GM18951 (cell line): ENCODE results near the gene TMCO5A.

Source experiments
- POLR2A ChIP-seq: IDR thresholded peaks from 4 replicates; pipeline ENCODE4 v1.6.1; 2011; ENCODE audit warnings: mild to moderate bottlenecking; ENCODE audit not compliant: insufficient read length, insufficient read depth; ENCODE audit errors: extremely low read depth
- in situ Hi-C: fragments of 300-500 bp; cut with MboI; formaldehyde crosslinking; loops from one replicate; pipeline ENCODE4 v1.12.0; 2022; ENCODE audit warnings: low sequenced_read_pairs, mixed read lengths, inconsistent platforms; ENCODE audit not compliant: unreplicated experiment

Gene TMCO5A

DNA sequence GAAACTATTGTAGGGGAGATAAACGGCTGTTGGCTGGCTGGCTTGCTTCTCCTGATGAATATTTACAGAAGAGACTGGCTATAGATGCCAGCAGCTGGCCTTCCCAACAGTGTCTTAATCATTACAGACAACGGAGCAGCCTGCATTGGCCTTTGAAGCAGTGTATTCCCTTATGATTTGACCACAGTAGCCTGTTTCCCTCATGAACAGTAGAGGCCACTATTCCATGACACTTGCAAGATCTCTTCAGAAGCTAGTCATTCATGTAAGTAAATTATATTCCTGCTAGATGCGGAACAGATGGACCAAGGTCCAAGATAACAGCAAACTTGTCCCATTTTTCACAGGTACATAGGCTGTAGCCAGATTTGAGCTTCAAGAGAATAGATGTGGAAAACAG is 47.3 kb downstream of the TMCO5A start:
- in situ Hi-C loops = no loop called here

DNA sequence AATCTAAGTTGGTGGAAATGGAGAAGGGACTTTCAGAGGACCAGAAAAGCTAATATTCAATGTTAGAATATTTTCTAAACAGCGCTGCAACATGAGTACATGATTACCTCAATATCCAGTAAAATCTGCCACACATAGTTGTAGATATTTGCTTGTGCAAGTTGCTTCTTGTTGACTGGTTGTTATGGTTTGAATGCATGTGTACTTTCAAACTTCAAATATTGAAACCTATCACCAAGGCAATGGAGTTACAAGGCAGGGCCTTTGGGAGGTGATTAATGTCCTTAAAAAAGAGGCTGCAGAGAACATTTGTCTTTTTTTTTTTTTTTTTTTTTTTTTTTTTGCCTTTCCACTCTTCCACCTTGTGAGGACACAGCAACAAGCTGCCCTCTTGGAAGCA is 49.9 kb downstream of the TMCO5A start:
- in situ Hi-C loops = no loop called here
- TF ChIP-seq POLR2A = no peak

More for the DNA sequence above, 47.3 kb downstream of the TMCO5A start:
- TF ChIP-seq POLR2A = no peak

DNA sequence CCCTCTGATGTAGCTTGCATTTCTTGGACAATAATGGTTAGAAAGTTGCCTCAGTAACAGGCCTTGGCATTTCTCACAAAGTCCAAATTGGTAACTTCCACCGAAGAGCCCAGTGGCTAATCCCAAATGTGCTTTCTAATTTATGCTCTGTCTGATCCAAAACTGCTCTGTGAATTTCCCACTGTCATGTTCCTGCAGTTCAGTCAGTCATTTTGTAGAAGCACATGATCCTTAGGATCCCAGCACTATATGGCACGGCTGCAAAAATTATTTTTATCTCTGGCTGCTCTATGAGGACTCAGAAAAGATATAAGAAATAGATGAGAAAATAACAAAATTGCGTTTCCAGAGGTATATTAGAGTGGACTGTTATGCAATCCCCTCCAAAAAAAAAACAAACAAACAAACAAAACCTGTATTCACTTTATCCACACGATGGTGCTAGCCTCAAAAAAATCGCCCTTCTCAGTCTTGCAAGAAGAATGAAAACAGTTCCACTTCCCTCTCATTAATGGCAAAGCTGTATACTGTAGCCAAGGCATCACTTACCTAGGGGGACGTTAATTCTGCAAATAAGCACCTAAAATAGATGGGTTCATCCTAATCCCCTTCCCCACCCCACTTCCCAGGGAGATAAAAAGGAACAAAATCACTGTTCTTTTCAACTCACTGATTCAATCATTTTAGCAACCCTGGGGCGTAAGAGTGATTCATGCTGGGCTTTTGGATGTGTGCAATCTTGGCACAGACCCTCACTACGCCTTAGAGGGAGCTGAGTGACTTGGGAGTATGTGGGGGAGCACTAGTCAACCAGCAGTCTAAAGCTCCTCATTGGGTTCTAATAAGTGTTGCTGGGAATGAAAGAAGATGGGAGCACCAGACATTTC is 61.3 kb downstream of the TMCO5A start:
- in situ Hi-C loops = loop anchor here (10.0 kb wide), 1 partner anchor 369 kb away; no protein-coding TSS in a partner anchor
- no peak for TF ChIP-seq POLR2A
